Ishikawa (cell line): ENCODE results near the gene FOXP1.

Experiments
- CEBPB ChIP-seq: IDR thresholded peaks from 2 replicates; pipeline ENCODE4 v1.6.1; 2012
- EP300 ChIP-seq: IDR thresholded peaks from 2 replicates; pipeline ENCODE4 v1.6.1; 2012; ENCODE audit warnings: borderline replicate concordance
- FOXM1 ChIP-seq: IDR thresholded peaks from 2 replicates; pipeline ENCODE4 v1.6.1; 2012; ENCODE audit warnings: low read depth, borderline replicate concordance
- NFIC ChIP-seq: IDR thresholded peaks from 2 replicates; pipeline ENCODE4 v1.6.1; 2012
- TAF1 ChIP-seq: IDR thresholded peaks from 2 replicates; pipeline ENCODE4 v1.6.1; 2012; ENCODE audit warnings: low read depth, mild to moderate bottlenecking
- TCF12 ChIP-seq: IDR thresholded peaks from 2 replicates; pipeline ENCODE4 v1.6.1; 2012; ENCODE audit warnings: low read depth
- TEAD4 ChIP-seq: IDR thresholded peaks from 2 replicates; pipeline ENCODE4 v1.6.1; 2012
- YY1 ChIP-seq: IDR thresholded peaks from 2 replicates; pipeline ENCODE4 v1.6.1; 2012; ENCODE audit warnings: low read depth
- TF ChIP-seq, protein P1 (sequence below): IDR thresholded peaks from 2 replicates; pipeline ENCODE4 v1.6.1; 2012
- TF ChIP-seq, protein P2 (sequence below): IDR thresholded peaks from 2 replicates; pipeline ENCODE4 v1.6.1; 2012

DNA sequence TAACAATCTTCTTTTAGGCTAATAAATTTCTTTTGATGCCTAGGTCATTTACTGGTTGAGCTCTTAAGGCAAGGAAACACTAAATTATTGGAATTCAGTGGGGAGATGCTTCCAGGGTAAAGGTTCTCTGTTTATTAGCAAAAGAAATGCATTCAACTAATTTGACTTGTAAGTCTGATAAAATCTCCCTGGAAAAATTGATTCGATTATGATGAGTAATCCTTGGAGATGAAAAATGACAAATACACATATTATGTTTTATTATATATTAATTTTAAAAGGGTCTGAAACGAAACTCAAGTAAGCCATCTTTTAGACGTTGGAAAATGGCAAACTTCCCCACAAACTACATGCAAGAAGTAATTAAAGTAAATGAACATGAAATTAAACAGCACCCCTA, 328.0 kb downstream of the FOXP1 start:
- TF ChIP-seq TAF1 (no peak), TCF12 (no peak), CEBPB (no peak), EP300 (no peak), YY1 (no peak), NFIC (no peak), FOXM1 (no peak), TEAD4 (no peak)
- TF ChIP-seq, protein P1, sequence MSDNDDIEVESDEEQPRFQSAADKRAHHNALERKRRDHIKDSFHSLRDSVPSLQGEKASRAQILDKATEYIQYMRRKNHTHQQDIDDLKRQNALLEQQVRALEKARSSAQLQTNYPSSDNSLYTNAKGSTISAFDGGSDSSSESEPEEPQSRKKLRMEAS = no peak
- TF ChIP-seq, protein P2, sequence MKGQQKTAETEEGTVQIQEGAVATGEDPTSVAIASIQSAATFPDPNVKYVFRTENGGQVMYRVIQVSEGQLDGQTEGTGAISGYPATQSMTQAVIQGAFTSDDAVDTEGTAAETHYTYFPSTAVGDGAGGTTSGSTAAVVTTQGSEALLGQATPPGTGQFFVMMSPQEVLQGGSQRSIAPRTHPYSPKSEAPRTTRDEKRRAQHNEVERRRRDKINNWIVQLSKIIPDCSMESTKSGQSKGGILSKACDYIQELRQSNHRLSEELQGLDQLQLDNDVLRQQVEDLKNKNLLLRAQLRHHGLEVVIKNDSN = no peak
